HG03095 (cell line): ENCODE measurements around the gene MIAT.

Source experiments
- ATAC-seq: cut with Tn5 transposase; IDR thresholded peaks from one replicate; pipeline ENCODE4 v1.9.1; 2021; ENCODE audit warnings: moderate library complexity; ENCODE audit not compliant: unreplicated experiment

The MIAT gene

GRCh38 chr22:26724414-26724813, 67.0 kb downstream of the MIAT start:
- ATAC-seq, result no peak

DNA sequence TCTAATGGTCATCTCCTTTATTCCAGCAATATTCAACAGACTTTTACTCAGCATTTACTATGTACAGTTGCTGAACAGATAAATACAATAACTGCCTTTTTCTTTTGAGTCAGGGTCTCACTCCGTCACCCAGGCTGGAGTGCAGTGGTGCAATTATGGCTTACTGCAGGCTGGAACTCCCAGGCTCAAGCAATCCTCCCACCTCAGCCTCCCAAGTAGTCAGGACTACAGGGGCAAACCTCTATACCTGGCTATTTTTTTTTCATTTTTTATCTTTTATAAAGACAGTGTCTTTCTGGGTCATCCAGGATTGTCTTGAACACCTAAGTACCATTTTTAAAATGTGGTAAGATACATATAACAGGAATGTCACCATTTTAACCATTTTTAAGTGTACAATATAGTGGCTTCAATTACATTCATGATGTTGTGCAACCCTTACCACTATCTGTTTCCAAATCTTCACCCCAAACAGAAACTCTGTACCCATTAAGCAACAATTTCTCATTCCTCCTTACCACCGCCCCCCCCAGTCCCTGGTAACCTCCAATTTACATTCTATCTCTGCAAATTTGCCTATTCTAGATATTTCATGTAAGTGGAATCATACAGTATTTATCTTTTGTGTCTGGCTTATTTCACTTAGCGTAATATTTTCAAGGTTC, 67.8 kb downstream of the MIAT start:
- no peak for ATAC-seq
